G401 (cell line): ENCODE measurements around the gene NR3C2. TPM values are rescaled to one million over a fixed set of nuclear protein-coding genes. Genes with fewer than 3 reads are reported as not detected.
A peak's percentile ranks its signal among the peaks of the same experiment; 100 is the strongest.
"Not testable (repeated sequence)": the region's sequence is repeated elsewhere in the genome, so short reads cannot be mapped to it uniquely, and the experiment has no call there.

Source experiments
- DNase-seq: peaks from one replicate; pipeline ENCODE4 v3.0.0-alpha.2; 2015; ENCODE audit warnings: low spot score
- in situ Hi-C: cut with HindIII; loops from 2 replicates; pipeline ENCODE4 v1.10.0; 2016; ENCODE audit warnings: low sequenced_read_pairs, mixed read lengths
- total RNA-seq: library from RNA; depleted of rRNA; stranded (reverse); fragments of >200 nt; shearing (Covaris generic); gene quantifications from 2 replicates; pipeline ENCODE4 v1.2.3, GENCODE V29; 2014

The NR3C2 gene
- total RNA-seq, 1 experiment from 2014 or later: not detected

DNA sequence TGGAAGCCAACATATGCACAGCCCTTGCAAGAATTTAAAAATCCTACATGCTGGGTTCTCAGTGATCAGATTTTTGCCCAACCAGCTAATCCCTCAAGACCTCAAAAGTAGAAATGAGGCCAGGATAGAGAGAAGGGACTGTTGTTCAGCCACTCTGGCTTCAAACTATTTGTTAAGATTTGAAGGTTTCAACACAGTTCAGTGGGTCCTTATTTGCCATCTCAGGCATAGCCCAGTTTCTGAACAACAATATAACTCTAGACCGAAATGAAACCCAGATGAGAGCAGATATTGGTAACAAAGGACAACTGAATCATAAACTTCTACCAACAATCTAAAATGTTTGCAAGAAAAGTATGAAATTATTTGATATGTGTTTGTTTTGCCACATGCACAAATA lies 237.3 kb downstream of the NR3C2 start:
- in situ Hi-C loops: no loop called here
- peak; percentile 18 for DNase-seq

- in situ Hi-C loops: no loop called here
These were observed 238.0 kb downstream of the NR3C2 start for GRCh38 chr4:148204171-148204570.

GRCh38 chr4:148203056-148203898 lies 238.9 kb downstream of the NR3C2 start:
- DNase-seq: peak; percentile 83
- in situ Hi-C loops: no loop called here

More at GRCh38 chr4:148204171-148204570, 238.0 kb downstream of the NR3C2 start:
- DNase-seq: no peak

DNA sequence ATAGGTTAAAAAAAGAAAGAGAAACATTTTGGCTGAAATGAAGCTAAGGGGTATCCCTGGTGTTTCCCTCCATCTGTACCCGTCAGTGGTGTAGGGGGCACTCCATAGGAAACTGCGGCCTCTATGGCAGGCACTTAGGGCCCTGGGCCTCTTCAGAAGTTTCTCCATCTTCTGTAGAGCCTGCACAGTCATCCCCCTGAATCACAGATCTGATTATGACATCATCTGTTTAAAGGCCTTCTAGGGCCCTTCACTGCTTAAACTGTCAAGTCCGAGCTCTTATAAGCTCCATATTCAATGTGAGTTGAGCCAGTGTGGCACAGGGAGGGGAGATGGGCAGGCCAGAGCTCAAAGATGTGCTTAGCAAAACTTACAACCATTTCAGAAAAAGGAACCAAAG lies 241.3 kb downstream of the NR3C2 start:
- in situ Hi-C loops: no loop called here
- no peak for DNase-seq

DNA sequence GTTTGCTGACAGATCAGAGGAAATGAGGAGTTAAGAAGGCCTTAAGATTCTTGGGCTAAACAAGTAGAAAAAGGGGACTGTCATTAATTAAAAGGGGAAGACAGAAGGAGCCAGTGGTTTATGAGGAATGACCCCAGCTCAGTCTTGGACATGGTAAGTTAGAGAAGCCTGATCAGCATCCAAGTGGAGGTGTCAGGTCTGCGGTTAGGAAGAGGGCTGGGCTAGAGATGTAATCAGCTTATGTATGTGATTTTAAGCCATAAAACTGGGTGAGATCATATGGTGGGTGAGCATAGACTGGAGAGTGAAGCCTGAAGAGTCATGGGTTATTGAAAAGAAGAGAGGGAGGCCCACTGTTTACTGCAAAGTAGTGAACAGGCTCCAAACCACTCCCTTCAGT lies 246.1 kb downstream of the NR3C2 start:
- in situ Hi-C loops: no loop called here
- DNase-seq: no peak

DNA sequence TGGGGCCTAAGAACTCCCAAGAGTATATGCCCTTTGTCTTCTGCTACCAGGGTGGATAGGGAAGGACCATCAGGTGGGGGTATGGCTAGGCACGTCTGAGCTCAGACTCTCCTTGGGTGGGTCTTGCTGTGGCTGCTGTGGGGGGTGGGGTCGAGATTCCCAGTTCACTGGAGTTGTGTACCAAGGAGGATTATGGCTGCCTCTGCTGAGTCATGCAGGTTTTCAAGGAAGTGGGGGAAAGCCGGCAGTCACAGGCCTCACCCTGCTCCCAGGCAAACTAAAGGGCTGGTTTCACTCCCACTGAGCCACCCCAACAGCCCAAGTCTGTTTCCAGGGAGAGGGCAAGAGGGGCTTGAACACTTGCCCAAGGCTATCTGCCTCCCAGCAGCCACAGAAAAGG lies 249.7 kb downstream of the NR3C2 start:
- in situ Hi-C loops: no loop called here
- DNase-seq: no peak

DNA sequence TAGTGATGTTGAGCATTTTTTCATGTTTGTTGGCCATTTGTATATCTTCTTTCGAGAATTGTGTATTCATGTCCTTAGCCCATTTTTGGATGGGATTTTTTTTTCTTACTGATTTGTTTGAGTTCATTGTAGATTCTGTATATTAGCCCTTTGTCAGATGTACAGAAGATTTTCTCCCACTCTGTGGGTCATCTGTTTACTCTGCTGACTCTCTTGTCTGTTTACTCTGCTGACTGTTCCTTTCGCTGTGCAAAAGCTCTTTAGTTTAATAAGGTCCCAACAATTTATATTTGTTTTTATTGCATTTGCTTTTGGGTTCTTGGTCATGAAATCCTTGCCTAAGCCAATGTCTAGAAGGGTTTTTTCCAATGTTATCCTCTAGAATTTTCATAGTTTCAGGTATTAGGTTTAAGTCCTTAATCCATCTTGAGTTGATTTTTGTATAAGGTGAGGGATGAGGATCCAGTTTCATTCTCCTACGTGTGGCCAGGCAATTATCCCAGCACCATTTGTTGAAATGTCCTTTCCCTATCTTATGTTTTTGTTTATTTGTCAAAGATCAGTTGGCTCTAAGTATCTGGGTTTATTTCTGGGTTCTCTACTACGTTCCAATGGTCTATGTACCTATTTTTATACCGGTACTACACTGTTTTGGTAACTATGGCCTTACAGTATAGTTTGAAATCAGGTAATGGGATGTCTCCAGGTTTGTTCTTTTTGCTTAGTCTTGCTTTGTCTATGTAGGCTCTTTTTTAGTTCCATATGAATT lies 254.6 kb downstream of the NR3C2 start:
- in situ Hi-C loops, DNase-seq: not testable (repeated sequence)

GRCh38 chr4:148184922-148185321 lies 257.3 kb downstream of the NR3C2 start:
- no peak for DNase-seq
- in situ Hi-C loops: no loop called here

- in situ Hi-C loops: no loop called here
- no peak for DNase-seq
These were observed 259.8 kb downstream of the NR3C2 start for GRCh38 chr4:148182230-148182911.

DNA sequence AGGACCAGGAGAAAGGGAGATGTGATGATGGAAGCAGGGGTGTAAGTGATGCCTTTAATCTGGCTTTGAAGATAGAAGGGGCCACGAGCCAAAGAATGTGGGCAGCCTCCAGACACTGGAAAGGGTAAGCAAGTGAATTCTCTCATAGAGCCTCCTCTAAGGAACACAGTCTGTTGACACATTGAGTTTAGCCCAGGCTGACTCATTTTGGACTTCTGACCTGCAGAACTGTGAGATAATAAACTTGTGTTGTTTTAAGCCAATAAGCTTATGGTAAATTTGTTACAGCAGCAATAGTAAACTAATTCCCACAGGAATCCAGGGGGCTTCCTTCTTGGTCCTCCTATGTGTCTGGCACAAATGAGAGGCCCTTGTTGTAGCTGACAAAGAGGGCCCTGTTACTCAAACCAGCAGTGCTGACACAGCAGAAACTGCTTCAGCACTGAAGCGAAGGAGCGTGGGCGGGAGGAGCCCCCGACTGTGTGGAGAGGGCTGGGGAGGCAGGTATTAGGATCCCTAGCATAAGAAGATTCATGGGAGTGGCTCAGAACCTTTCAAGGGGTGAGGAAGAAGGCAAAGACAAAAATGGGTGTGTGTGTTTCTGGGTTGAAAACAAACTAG lies 268.7 kb downstream of the NR3C2 start:
- in situ Hi-C loops: no loop called here
- DNase-seq: no peak

GRCh38 chr4:148171596-148171995 lies 270.6 kb downstream of the NR3C2 start:
- in situ Hi-C loops: no loop called here

DNA sequence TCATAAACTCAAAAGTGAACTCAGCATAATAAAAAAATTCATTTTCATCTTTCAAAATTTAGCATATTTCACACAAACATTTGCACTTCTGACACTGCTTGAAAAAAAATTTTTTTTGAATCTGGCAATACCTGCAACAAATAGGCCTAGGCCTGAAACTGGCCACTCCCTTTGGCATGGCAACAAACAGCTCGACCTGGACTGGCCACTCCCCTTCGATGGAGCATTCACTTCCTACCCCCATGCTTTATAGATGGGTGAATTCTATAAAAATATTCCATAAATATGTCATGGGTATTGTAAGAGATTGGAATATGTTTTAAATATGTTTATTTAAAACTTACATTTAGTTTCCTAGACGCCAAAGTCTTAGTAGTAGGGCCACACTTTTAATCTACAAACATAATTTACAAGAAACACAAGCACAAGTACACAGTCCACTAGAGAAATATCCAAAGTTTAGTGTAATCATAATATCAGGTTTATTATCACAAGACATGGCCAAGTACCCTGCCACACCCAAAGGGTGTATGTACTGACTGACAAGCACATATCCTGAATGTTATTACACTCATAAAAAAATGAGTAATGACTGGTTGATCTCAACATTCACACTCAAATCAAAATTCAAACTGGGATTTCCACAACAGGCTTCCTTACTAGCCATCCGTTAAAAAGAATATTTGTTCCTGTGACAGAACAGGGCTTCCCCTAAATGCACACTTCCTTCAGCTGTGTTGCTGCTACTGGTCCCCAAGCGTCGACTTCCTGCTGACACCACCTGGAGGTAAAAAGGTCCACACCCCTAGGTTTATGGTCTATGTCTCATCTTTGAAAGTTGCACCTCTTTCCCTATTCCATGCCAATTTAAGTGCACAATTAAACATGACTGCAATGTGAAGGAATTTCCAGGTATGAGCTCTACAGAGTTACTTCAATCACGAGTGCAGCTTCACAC lies 271.5 kb downstream of the NR3C2 start:
- DNase-seq: no peak
- in situ Hi-C loops: no loop called here

More at GRCh38 chr4:148171596-148171995, 270.6 kb downstream of the NR3C2 start:
- no peak for DNase-seq

- in situ Hi-C loops: no loop called here
- DNase-seq: no peak
These were observed 276.1 kb downstream of the NR3C2 start for GRCh38 chr4:148166132-148166591.

GRCh38 chr4:148164557-148164956 lies 277.7 kb downstream of the NR3C2 start:
- no peak for DNase-seq
- in situ Hi-C loops: no loop called here

DNA sequence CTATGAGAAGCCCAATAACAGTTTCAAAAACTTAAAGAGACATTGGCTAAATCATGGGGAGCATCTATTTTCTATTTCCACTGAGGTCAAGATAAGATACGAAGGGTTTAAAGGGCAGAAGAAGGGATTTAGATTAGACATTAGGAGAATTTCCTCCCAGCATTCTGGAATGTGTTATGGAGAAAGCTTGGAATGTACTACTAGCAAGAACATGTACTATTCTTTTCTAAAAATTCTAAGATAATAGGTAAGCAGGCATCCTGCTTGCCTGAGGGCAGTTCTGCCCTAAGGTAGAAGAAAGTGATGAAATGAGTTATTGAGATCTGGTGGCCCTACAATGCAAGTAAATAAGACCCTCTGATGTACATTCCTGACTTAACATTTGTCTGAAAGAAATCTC lies 279.2 kb downstream of the NR3C2 start:
- DNase-seq: no peak
- in situ Hi-C loops: no loop called here

DNA sequence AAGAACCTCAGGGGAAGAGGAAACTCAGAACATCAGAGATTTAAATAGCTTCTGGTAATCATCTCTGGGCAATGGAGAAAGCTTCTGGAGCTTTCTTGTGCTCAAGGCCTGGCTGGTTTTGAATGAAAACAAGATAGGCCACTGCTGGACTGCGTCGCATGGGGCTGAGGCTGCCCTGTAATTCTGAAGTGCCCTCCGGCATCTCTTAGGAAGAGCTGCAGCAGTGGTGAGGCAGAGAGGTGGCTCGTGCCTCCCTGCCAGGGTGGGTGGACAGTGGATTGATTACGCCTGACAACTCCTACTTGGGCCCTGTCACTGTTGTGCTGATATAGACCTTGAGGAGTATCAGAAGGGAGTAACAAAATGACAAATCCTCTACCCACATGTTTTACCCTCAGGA lies 279.7 kb downstream of the NR3C2 start:
- no peak for DNase-seq
- in situ Hi-C loops: no loop called here

GRCh38 chr4:148161601-148162000 lies 280.6 kb downstream of the NR3C2 start:
- no peak for DNase-seq
- in situ Hi-C loops: no loop called here

- DNase-seq: no peak
- in situ Hi-C loops: no loop called here
These were observed 282.4 kb downstream of the NR3C2 start for GRCh38 chr4:148159793-148160192.
